ENCODE results near the gene LOXL1.

DNA sequence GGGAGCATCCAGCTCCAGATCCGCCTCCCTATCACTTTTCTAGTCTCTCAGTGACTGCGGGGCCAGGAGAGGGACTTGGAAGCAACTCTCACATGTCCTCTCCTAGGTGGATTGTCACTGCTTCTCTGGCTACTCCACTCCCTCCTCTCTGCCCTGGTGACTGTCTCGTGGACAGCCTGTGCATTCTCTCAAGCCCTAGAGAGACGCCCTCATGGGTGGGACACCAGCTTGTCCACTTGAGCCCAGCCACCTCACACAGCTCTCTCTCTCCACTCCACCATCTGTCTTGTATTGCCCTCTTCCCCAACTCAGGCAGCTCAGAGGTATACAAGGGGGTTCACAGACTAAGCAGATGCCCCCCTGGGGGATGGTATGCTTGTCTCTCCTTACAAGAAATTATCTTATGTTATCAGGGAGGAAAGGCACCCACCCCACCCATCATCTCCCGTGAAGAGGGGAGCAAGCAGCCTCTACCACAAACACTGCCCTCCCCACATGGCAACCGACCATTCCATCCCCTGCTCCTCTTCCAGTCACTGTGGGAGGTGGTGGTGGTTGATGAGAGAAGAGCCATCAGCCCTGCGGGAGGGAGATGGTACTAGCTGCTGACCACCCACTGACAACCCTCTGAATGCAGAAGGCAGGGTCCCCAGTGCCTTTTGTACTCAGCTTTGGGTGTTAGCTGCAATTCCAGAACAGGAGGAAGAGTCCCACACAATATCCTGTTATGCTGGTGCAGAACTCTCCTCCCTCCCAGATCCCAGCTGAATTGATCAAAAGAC is 15.5 kb upstream of the LOXL1 start:
- TF ChIP-seq, protein P1, sequence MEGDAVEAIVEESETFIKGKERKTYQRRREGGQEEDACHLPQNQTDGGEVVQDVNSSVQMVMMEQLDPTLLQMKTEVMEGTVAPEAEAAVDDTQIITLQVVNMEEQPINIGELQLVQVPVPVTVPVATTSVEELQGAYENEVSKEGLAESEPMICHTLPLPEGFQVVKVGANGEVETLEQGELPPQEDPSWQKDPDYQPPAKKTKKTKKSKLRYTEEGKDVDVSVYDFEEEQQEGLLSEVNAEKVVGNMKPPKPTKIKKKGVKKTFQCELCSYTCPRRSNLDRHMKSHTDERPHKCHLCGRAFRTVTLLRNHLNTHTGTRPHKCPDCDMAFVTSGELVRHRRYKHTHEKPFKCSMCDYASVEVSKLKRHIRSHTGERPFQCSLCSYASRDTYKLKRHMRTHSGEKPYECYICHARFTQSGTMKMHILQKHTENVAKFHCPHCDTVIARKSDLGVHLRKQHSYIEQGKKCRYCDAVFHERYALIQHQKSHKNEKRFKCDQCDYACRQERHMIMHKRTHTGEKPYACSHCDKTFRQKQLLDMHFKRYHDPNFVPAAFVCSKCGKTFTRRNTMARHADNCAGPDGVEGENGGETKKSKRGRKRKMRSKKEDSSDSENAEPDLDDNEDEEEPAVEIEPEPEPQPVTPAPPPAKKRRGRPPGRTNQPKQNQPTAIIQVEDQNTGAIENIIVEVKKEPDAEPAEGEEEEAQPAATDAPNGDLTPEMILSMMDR (IDR thresholded peaks at IDR 0.05; ENCODE audit: insufficient read depth, low read depth, low read length): no peak
- no peak for TF ChIP-seq EZH2 (IDR thresholded peaks at IDR 0.05; ENCODE audit: insufficient read depth, low read length)

All from astrocyte (in vitro differentiated cells and primary cell).